Suprapubic skin (tissue), 4 donors: ENCODE data around the gene HS6ST1. TPM values are rescaled to one million over a fixed set of nuclear protein-coding genes. Genes with fewer than 3 reads are reported as not detected.

Experiments used
- DNase-seq, 2 donors: peaks; one replicate each; pipeline ENCODE4 v3.0.0-alpha.2; 2019; ENCODE audit warnings: low spot score in 2 of 2
- H3K27ac ChIP-seq: fragments of 200-600 bp; sonication (generic); one replicate; pipeline ENCODE4 v1.5.1; 2019
- H3K27me3 ChIP-seq: fragments of 200-600 bp; sonication (generic); one replicate; pipeline ENCODE4 v1.5.1; 2019
- H3K36me3 ChIP-seq: fragments of 200-600 bp; sonication (generic); one replicate; pipeline ENCODE4 v1.5.1; 2019
- H3K4me1 ChIP-seq: fragments of 200-600 bp; sonication (generic); one replicate; pipeline ENCODE4 v1.5.1; 2019
- H3K4me3 ChIP-seq: fragments of 200-600 bp; sonication (generic); one replicate; pipeline ENCODE4 v1.5.1; 2019; ENCODE audit warnings: mild to moderate bottlenecking
- H3K9me3 ChIP-seq: fragments of 200-600 bp; sonication (generic); one replicate; pipeline ENCODE4 v1.5.1; 2019
- EP300 ChIP-seq: sonication (generic); formaldehyde crosslinking; IDR thresholded peaks from one replicate; pipeline ENCODE4 v1.6.1; 2017; ENCODE audit warnings: antibody characterized with exemption
- POLR2A ChIP-seq, 2 donors: fragments of 450-650 bp; IDR thresholded peaks; one replicate each; pipeline ENCODE4 v1.6.1; 2017; ENCODE audit warnings: antibody characterized with exemption in 2 of 2, mild to moderate bottlenecking in 2 of 2, moderate library complexity in 2 of 2
- POLR2AphosphoS5 ChIP-seq, 3 donors: sonication (generic); formaldehyde crosslinking; IDR thresholded peaks; one replicate each; pipeline ENCODE4 v1.6.1; 2017; ENCODE audit warnings: antibody characterized with exemption in 3 of 3
- WGBS: methylation state at CpG from one replicate; pipeline ENCODE4 v1.1.5; 2018; 5-methylcytosine and 5-hydroxymethylcytosine counted together
- total RNA-seq, 4 donors: library from RNA; depleted of rRNA; stranded (reverse); fragments of >200 nt; gene quantifications; one replicate each; pipeline ENCODE4 v1.1.0, GENCODE V29; 2016
- TF ChIP-seq, protein P1 (sequence below), 2 donors: fragments of 200-600 bp in 1 of 2; fragments of 450-650 bp in 1 of 2; sonication (generic) in 1 of 2; IDR thresholded peaks; one replicate each; pipeline ENCODE4 v1.5.1; 2016 to 2019; ENCODE audit warnings: antibody characterized with exemption in 2 of 2, mild to moderate bottlenecking in 1 of 2, moderate library complexity in 1 of 2

The HS6ST1 gene
- total RNA-seq, 4 donors from 2014 or later: 55.7 to 75.0 (median 67.3) TPM

- TF ChIP-seq POLR2A (IDR thresholded peaks at IDR 0.05): no peak
- no peak for TF ChIP-seq EP300
- TF ChIP-seq, protein P1, sequence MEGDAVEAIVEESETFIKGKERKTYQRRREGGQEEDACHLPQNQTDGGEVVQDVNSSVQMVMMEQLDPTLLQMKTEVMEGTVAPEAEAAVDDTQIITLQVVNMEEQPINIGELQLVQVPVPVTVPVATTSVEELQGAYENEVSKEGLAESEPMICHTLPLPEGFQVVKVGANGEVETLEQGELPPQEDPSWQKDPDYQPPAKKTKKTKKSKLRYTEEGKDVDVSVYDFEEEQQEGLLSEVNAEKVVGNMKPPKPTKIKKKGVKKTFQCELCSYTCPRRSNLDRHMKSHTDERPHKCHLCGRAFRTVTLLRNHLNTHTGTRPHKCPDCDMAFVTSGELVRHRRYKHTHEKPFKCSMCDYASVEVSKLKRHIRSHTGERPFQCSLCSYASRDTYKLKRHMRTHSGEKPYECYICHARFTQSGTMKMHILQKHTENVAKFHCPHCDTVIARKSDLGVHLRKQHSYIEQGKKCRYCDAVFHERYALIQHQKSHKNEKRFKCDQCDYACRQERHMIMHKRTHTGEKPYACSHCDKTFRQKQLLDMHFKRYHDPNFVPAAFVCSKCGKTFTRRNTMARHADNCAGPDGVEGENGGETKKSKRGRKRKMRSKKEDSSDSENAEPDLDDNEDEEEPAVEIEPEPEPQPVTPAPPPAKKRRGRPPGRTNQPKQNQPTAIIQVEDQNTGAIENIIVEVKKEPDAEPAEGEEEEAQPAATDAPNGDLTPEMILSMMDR (IDR thresholded peaks at IDR 0.05): no peak
- TF ChIP-seq POLR2AphosphoS5 (IDR thresholded peaks at IDR 0.05): no peak
- Histone ChIP-seq H3K4me3 (no peak overlapping the region), H3K4me1 (peaks cover 20% of the 10 kb centered on the region), H3K27ac (peak overlapping the region; percentile 34), H3K9me3 (peaks cover 5% of the 10 kb centered on the region), H3K27me3 (no peaks in the 10 kb centered on the region), H3K36me3 (no peaks in the 10 kb centered on the region)
- 98% methylated on average over 7 of the region's 14 CpGs for WGBS
- no peak for DNase-seq
Observed at GRCh38 chr2:128347171-128347558, 28.5 kb upstream of the HS6ST1 start.

- WGBS: 84% methylated on average over 15 of the region's 53 CpGs
- DNase-seq: no peak
Observed at GRCh38 chr2:128346291-128347170, 27.9 kb upstream of the HS6ST1 start.

GRCh38 chr2:128345436-128346165 lies 26.9 kb upstream of the HS6ST1 start:
- no peak overlapping the region for H3K27ac ChIP-seq
- TF ChIP-seq, protein P1 (IDR thresholded peaks at IDR 0.05): no peak
- TF ChIP-seq EP300: no peak
- no peak for TF ChIP-seq POLR2AphosphoS5 (IDR thresholded peaks at IDR 0.05)
- no peak for TF ChIP-seq POLR2A (IDR thresholded peaks at IDR 0.05)
- 92% methylated on average over 43 of the region's 43 CpGs for WGBS
- H3K36me3 ChIP-seq: no peaks in the 10 kb centered on the region
- H3K4me3 ChIP-seq: no peak overlapping the region
- H3K4me1 ChIP-seq: peaks cover 20% of the 10 kb centered on the region
- no peak for DNase-seq
- H3K27me3 ChIP-seq: no peaks in the 10 kb centered on the region
- H3K9me3 ChIP-seq: peaks cover 5% of the 10 kb centered on the region

More at GRCh38 chr2:128346291-128347170, 27.9 kb upstream of the HS6ST1 start:
- H3K4me3 ChIP-seq: no peak overlapping the region
- TF ChIP-seq, protein P1 (IDR thresholded peaks at IDR 0.05): no peak
- no peak for TF ChIP-seq EP300
- no peak for TF ChIP-seq POLR2A (IDR thresholded peaks at IDR 0.05)
- no peak for TF ChIP-seq POLR2AphosphoS5 (IDR thresholded peaks at IDR 0.05)
- H3K9me3 ChIP-seq: peaks cover 5% of the 10 kb centered on the region
- H3K4me1 ChIP-seq: peaks cover 20% of the 10 kb centered on the region
- no peaks in the 10 kb centered on the region for H3K36me3 ChIP-seq
- H3K27me3 ChIP-seq: no peaks in the 10 kb centered on the region
- peak overlapping the region; percentile 34 for H3K27ac ChIP-seq

- H3K27ac ChIP-seq: no peak overlapping the region
- no peak overlapping the region for H3K4me3 ChIP-seq
- no peaks in the 10 kb centered on the region for H3K36me3 ChIP-seq
- TF ChIP-seq POLR2AphosphoS5 (IDR thresholded peaks at IDR 0.05): no peak
- TF ChIP-seq, protein P1 (IDR thresholded peaks at IDR 0.05): no peak
- TF ChIP-seq EP300: no peak
- TF ChIP-seq POLR2A (IDR thresholded peaks at IDR 0.05): no peak
- peaks cover 20% of the 10 kb centered on the region for H3K4me1 ChIP-seq
- WGBS: 96% methylated on average over 3 of the region's 3 CpGs
- DNase-seq: no peak
- no peaks in the 10 kb centered on the region for H3K27me3 ChIP-seq
- peaks cover 5% of the 10 kb centered on the region for H3K9me3 ChIP-seq
Observed at GRCh38 chr2:128344101-128344500, 25.4 kb upstream of the HS6ST1 start.

DNA sequence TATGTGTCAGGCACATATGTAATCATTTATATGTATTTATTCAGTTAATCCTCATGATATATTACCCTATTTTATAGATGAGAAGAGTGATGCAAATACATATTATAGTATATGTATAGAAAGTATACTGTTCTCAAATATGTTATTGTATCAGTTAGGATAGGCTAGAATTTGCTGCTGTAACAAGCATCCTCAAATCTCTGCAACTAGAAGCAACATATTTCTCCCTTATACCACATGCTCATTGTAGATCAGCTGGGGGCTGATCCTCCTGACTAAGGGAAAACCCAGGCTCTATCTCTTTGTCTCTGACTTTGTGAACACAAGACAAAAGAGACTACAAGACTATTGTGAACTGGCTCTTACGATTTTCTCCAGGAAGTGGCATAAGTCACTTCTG lies 24.8 kb upstream of the HS6ST1 start:
- WGBS: 93% methylated on average over 1 of the region's 1 CpG

More for the DNA sequence above, 24.8 kb upstream of the HS6ST1 start:
- DNase-seq: no peak
- H3K27ac ChIP-seq: no peak overlapping the region
- no peaks in the 10 kb centered on the region for H3K27me3 ChIP-seq
- peaks cover 15% of the 10 kb centered on the region for H3K4me1 ChIP-seq
- H3K9me3 ChIP-seq: peaks cover 5% of the 10 kb centered on the region
- no peak overlapping the region for H3K4me3 ChIP-seq
- H3K36me3 ChIP-seq: no peaks in the 10 kb centered on the region
- TF ChIP-seq, protein P1 (IDR thresholded peaks at IDR 0.05): no peak
- TF ChIP-seq POLR2A (IDR thresholded peaks at IDR 0.05) (no peak), POLR2AphosphoS5 (IDR thresholded peaks at IDR 0.05) (no peak), EP300 (no peak)
